Endodermal cell (in vitro differentiated cells): Measurements from ENCODE around the gene FCAMR. TPM values are rescaled to one million over a fixed set of nuclear protein-coding genes. Genes with fewer than 3 reads are reported as not detected.

Experiments used
- DNase-seq: peaks from one replicate; pipeline ENCODE4 v3.0.0-alpha.2; 2017
- H3K27ac ChIP-seq: 2 replicates; pipeline ENCODE4 v1.5.1; 2013; ENCODE audit warnings: mild to moderate bottlenecking, low read depth, low read length, moderate library complexity
- H3K27me3 ChIP-seq: 2 replicates; pipeline ENCODE4 v1.6.1; 2013; ENCODE audit warnings: mild to moderate bottlenecking, low read length, moderate library complexity; ENCODE audit not compliant: insufficient read depth, control insufficient read depth, poor library complexity, severe bottlenecking
- H3K36me3 ChIP-seq: 2 replicates; pipeline ENCODE4 v1.7.0; 2013; ENCODE audit warnings: mild to moderate bottlenecking, low read length, moderate library complexity; ENCODE audit not compliant: control insufficient read depth, insufficient read depth
- H3K4me1 ChIP-seq: one replicate; pipeline ENCODE4 v1.7.0; 2013; ENCODE audit warnings: low read length; ENCODE audit not compliant: control insufficient read depth, insufficient read depth
- H3K4me3 ChIP-seq: 2 replicates; pipeline ENCODE4 v1.5.1; 2013; ENCODE audit warnings: mild to moderate bottlenecking, low read length, moderate library complexity
- H3K9ac ChIP-seq: 2 replicates; pipeline ENCODE4 v1.6.1; 2013; ENCODE audit warnings: mild to moderate bottlenecking, low read length, moderate library complexity; ENCODE audit not compliant: poor library complexity, severe bottlenecking; ENCODE audit errors: extremely low read depth
- H3K9me3 ChIP-seq: 2 replicates; pipeline ENCODE4 v1.6.1; 2013; ENCODE audit warnings: mild to moderate bottlenecking, low read length, moderate library complexity; ENCODE audit not compliant: control insufficient read depth
- H3K27ac Mint-ChIP-seq: 2 replicates; pipeline ENCODE4 v1.8.0; 2020; ENCODE audit warnings: mixed read lengths
- H3K27me3 Mint-ChIP-seq: 2 replicates; pipeline ENCODE4 v1.8.0; 2021; ENCODE audit warnings: mild to moderate bottlenecking, mixed read lengths; ENCODE audit not compliant: insufficient read depth
- H3K36me3 Mint-ChIP-seq: 2 replicates; pipeline ENCODE4 v1.8.0; 2020; ENCODE audit warnings: low read depth, mixed read lengths
- H3K4me1 Mint-ChIP-seq: 2 replicates; pipeline ENCODE4 v1.8.0; 2020; ENCODE audit warnings: mixed read lengths
- H3K4me3 Mint-ChIP-seq: 2 replicates; pipeline ENCODE4 v1.8.0; 2020; ENCODE audit warnings: mild to moderate bottlenecking, moderate library complexity, mixed read lengths
- H3K9me3 Mint-ChIP-seq: 2 replicates; pipeline ENCODE4 v1.8.0; 2020; ENCODE audit warnings: mild to moderate bottlenecking, mixed read lengths
- WGBS, 2 experiments: methylation state at CpG; one replicate each; pipeline versions ENCODE4 v1.1.5 to v1.1.7; 2013; ENCODE audit warnings: missing lambda C conversion rate in 2 of 2, mixed read lengths in 1 of 2; ENCODE audit not compliant: insufficient coverage in 1 of 2, insufficient read length in 1 of 2; 5-methylcytosine and 5-hydroxymethylcytosine counted together
- total RNA-seq, 2 donors: library from RNA; stranded (reverse); fragmentation: NEBNext Ultra II Directional in 1 of 2; extraction: Animal tissue kit (Norgen Biotek cat#: 25700) in 1 of 2; gene quantifications; 2 replicates in 1 of 2; 3 replicates in 1 of 2; pipeline ENCODE4 v1.2.1, GENCODE V29; 2021
- TF ChIP-seq, protein P1 (sequence below): fragments of 200-600 bp; sonication (generic); conservative IDR thresholded peaks from 2 replicates; pipeline ENCODE4 v1.5.0; 2021; ENCODE audit warnings: antibody characterized with exemption, mild to moderate bottlenecking

The FCAMR gene
- total RNA-seq, 2 donors from 2014 or later = not detected

DNA sequence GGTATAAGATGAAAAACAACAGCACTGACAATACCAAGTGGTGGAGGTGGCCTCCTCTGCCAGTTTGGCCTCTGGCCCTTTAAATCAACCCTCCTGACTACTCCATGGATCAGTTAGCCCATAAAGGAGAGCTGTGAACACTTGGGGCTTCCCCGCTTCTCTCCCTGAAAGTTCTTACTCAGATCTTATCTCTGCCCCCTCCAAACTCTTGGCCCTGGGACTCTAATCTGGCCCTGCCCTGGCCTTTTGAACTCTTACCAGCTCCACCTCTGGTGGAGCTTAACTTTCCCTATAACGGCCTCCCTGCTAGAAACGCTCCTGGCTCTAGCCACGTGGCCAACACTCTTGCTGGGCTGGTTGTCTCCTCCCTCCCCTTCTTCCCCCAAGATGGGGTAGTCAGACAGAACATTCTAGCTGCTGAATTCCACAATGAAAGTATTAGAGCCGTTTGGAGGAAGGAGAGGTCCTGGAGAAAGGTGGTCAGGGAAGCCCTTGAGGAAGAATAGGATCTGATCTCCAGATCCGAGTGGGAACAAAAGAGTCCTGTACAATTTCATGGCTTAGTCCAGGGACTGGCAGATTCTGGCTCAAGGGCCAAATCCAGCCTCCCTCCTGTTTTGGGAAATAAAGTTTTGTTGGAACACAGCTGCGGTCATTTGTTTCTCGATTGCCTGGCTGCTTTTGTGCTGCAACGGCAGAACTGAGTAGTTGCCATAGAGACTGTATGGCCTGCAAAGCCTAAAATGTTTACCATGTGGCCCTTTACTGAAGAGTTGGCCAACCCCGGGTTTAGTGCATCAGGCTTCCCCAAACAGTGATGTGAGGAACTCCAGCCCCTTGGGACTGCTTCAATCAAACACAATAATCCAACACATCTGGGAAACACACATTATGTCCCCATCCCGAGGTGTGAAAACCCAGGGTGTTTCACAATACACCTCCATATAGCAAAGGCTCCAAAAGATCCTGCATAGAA is 14.5 kb downstream of the FCAMR start:
- Histone ChIP-seq H3K9ac (no peak overlapping the region), H3K27ac (no peak overlapping the region), H3K9me3 (no peaks in the 10 kb centered on the region), H3K4me1 (peaks cover 3% of the 10 kb centered on the region), H3K36me3 (no peaks in the 10 kb centered on the region), H3K27me3 (no peaks in the 10 kb centered on the region), H3K4me3 (no peak overlapping the region)
- Mint-ChIP-seq H3K4me1 (peaks cover 16% of the 10 kb centered on the region), H3K4me3 (no peak overlapping the region), H3K36me3 (no peaks in the 10 kb centered on the region), H3K27me3 (peaks cover 2% of the 10 kb centered on the region), H3K27ac (no peak overlapping the region), H3K9me3 (no peaks in the 10 kb centered on the region)
- DNase-seq = no peak
- TF ChIP-seq, protein P1, sequence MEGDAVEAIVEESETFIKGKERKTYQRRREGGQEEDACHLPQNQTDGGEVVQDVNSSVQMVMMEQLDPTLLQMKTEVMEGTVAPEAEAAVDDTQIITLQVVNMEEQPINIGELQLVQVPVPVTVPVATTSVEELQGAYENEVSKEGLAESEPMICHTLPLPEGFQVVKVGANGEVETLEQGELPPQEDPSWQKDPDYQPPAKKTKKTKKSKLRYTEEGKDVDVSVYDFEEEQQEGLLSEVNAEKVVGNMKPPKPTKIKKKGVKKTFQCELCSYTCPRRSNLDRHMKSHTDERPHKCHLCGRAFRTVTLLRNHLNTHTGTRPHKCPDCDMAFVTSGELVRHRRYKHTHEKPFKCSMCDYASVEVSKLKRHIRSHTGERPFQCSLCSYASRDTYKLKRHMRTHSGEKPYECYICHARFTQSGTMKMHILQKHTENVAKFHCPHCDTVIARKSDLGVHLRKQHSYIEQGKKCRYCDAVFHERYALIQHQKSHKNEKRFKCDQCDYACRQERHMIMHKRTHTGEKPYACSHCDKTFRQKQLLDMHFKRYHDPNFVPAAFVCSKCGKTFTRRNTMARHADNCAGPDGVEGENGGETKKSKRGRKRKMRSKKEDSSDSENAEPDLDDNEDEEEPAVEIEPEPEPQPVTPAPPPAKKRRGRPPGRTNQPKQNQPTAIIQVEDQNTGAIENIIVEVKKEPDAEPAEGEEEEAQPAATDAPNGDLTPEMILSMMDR = no peak
- WGBS, 2 experiments = 69 to 79% methylated on average over 7 to 11 of the region's 11 CpGs

DNA sequence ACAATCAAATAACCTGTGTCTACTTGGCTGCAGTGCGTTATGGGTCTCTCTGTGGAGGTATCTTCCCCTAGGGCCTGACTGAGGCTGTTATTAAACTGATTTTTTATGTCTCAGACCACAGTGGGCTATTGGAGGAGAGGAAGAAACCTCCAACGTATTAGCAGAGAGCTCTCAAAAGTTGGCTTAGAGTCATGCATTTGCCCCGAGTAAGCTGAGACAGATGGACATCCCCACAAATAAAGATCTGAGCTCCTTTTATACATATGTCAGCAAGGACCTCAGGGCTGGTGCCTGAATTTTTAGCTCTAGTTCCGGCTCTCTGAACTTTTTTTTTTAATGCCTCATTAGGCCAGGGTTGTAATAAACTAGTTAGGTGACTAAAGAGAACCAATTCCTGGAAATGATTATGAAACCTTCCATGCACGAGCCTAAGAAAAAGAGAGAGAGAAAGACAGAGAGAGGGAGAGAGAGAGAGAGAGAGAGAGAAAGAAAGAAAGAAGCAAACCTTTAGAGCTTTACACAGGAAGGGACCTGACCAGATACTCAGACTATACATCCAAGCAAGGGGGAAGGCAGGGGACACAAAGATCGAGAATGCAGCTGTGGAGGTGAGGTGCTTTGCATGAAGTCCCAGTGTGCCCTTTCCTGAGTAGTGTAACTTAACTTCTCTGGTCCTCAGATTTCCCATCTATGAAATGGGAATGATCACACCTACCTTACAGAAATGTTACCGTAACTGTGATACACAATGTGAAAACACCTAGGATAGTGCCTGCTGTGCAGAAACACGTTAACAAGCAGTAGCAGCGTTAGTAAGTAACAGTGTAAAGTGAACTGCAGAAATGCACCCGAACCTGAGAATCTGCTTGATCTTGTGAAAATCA is 15.6 kb downstream of the FCAMR start:
- H3K9me3 ChIP-seq = no peaks in the 10 kb centered on the region
- H3K4me1 Mint-ChIP-seq = peaks cover 16% of the 10 kb centered on the region
- 90 to 96% methylated on average over 9 to 10 of the region's 10 CpGs for WGBS, 2 experiments
- H3K4me3 ChIP-seq = no peak overlapping the region
- H3K4me3 Mint-ChIP-seq = no peak overlapping the region
- H3K36me3 Mint-ChIP-seq = no peaks in the 10 kb centered on the region
- H3K4me1 ChIP-seq = peaks cover 3% of the 10 kb centered on the region
- peaks cover 5% of the 10 kb centered on the region for H3K27me3 Mint-ChIP-seq
- H3K9ac ChIP-seq = no peak overlapping the region
- H3K27ac Mint-ChIP-seq = no peak overlapping the region
- no peaks in the 10 kb centered on the region for H3K36me3 ChIP-seq
- no peaks in the 10 kb centered on the region for H3K27me3 ChIP-seq
- no peak for DNase-seq
- no peaks in the 10 kb centered on the region for H3K9me3 Mint-ChIP-seq
- H3K27ac ChIP-seq = no peak overlapping the region
- TF ChIP-seq, protein P1 = no peak

DNA sequence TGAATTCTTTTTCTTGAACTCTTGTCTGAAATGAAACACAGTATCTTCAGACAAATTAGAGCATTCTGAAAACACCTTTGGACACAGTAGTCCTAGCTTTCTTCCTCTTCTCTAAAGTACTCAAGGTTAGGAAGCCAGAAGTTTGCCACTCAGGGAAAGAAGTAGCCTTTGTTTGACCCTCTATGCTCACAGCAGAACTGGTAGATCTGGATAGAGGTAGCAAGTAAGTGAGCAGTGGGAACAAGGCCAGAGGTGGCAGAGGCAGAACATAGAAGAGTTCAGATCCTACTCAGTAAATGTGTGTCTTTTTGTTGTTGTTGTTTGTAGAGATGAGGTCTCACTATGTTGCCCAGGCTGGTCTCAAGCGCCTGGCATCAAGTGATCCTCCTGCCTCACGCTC is 16.6 kb downstream of the FCAMR start:
- H3K27ac Mint-ChIP-seq = no peak overlapping the region
- H3K4me3 ChIP-seq = no peak overlapping the region
- H3K36me3 Mint-ChIP-seq = no peaks in the 10 kb centered on the region
- H3K27me3 ChIP-seq = no peaks in the 10 kb centered on the region
- peaks cover 5% of the 10 kb centered on the region for H3K27me3 Mint-ChIP-seq
- TF ChIP-seq, protein P1 = no peak
- peaks cover 16% of the 10 kb centered on the region for H3K4me1 Mint-ChIP-seq
- H3K36me3 ChIP-seq = no peaks in the 10 kb centered on the region
- no peak overlapping the region for H3K27ac ChIP-seq
- peaks cover 3% of the 10 kb centered on the region for H3K4me1 ChIP-seq
- no peak overlapping the region for H3K9ac ChIP-seq
- H3K9me3 ChIP-seq = no peaks in the 10 kb centered on the region
- no peak for DNase-seq
- no peaks in the 10 kb centered on the region for H3K9me3 Mint-ChIP-seq
- 86 to 100% methylated on average over 2 of the region's 2 CpGs for WGBS, 2 experiments
- H3K4me3 Mint-ChIP-seq = no peak overlapping the region
